IMR-90 (cell line): ENCODE measurements around the gene SRP9. TPM values are rescaled to one million over a fixed set of nuclear protein-coding genes. Genes with fewer than 3 reads are reported as not detected.

Source experiments
- ATAC-seq: fragments of 200-7000 bp; cut with Tn5 transposase; 2 replicates; pipeline ENCODE4 v1.9.1; 2020; ENCODE audit warnings: low read depth, mild to moderate bottlenecking, moderate library complexity
- BruUV-seq: library from RNA; stranded (reverse); fragments of 400-500 nt; replicated peaks from 2 replicates; lab custom pipeline; 2021; lab: Mats Ljungman, UMichigan
- CTCF ChIA-PET: fragments of 300-600 bp; formaldehyde crosslinking; extraction: SDS; loops from one replicate; lab custom pipeline; 2021; ENCODE audit warnings: antibody characterized with exemption; lab: Yijun Ruan, JAX
- POLR2A ChIA-PET: fragments of 300-600 bp; sonication (Branson Sonifier 250); formaldehyde crosslinking; loops from one replicate; lab custom pipeline; 2022; ENCODE audit warnings: antibody characterized with exemption; ENCODE audit not compliant: unreplicated experiment; lab: Charles Lee
- DNase-seq: peaks from one replicate; pipeline ENCODE4 v3.0.0; 2013
- H2AFZ ChIP-seq: replicated peaks from 2 replicates; pipeline ENCODE3; 2013; ENCODE audit warnings: low read length, mild to moderate bottlenecking; ENCODE audit not compliant: poor library complexity
- H2AK5ac ChIP-seq: 2 replicates; pipeline ENCODE4 v1.6.1; 2013; ENCODE audit warnings: low read depth, low read length, inconsistent platforms
- H2AK9ac ChIP-seq: replicated peaks from 2 replicates; pipeline ENCODE3; 2013; ENCODE audit warnings: mild to moderate bottlenecking, low read depth, low read length, moderate library complexity; ENCODE audit not compliant: poor library complexity
- H2BK120ac ChIP-seq: 2 replicates; pipeline ENCODE4 v1.6.1; 2013; ENCODE audit warnings: low read depth, low read length, inconsistent platforms
- H2BK15ac ChIP-seq: 3 replicates; pipeline ENCODE4 v1.6.1; 2013; ENCODE audit warnings: low read depth, low read length, inconsistent platforms
- H2BK20ac ChIP-seq: 2 replicates; pipeline ENCODE4 v1.6.1; 2013; ENCODE audit warnings: low read depth, mild to moderate bottlenecking, inconsistent platforms, low read length, moderate library complexity
- H2BK5ac ChIP-seq: 2 replicates; pipeline ENCODE4 v1.6.1; 2013; ENCODE audit warnings: mild to moderate bottlenecking, low read depth, low read length, inconsistent platforms; ENCODE audit not compliant: poor library complexity, severe bottlenecking
- H3K14ac ChIP-seq: replicated peaks from 2 replicates; pipeline ENCODE4 v1.6.1; 2013; ENCODE audit warnings: low read depth, low read length, inconsistent platforms
- H3K18ac ChIP-seq: 2 replicates; pipeline ENCODE4 v1.6.1; 2013; ENCODE audit warnings: low read depth, low read length, control low read depth
- H3K23ac ChIP-seq: 2 replicates; pipeline ENCODE4 v1.6.1; 2013; ENCODE audit warnings: low read depth, low read length, inconsistent platforms
- H3K27ac ChIP-seq: 2 replicates; pipeline ENCODE4 v1.5.1; 2013; ENCODE audit warnings: mild to moderate bottlenecking, control low read depth, low read length; ENCODE audit not compliant: insufficient read depth
- H3K27me3 ChIP-seq: 2 replicates; pipeline ENCODE4 v1.6.1; 2013; ENCODE audit warnings: low read length; ENCODE audit not compliant: control insufficient read depth, insufficient read depth
- H3K36me3 ChIP-seq: 2 replicates; pipeline ENCODE4 v1.6.1; 2013; ENCODE audit warnings: low read length, mixed read lengths; ENCODE audit not compliant: control insufficient read depth, insufficient read depth
- H3K4ac ChIP-seq: 2 replicates; pipeline ENCODE4 v1.6.1; 2013; ENCODE audit warnings: low read depth, low read length, inconsistent platforms
- H3K4me1 ChIP-seq: 2 replicates; pipeline ENCODE4 v1.6.1; 2013; ENCODE audit warnings: low read length, mixed read lengths; ENCODE audit not compliant: control insufficient read depth, insufficient read depth
- H3K4me2 ChIP-seq: 2 replicates; pipeline ENCODE4 v1.6.1; 2013; ENCODE audit warnings: low read depth, mild to moderate bottlenecking, control low read depth, low read length, moderate library complexity
- H3K4me3 ChIP-seq: 2 replicates; pipeline ENCODE4 v1.5.1; 2013; ENCODE audit warnings: low read depth, mild to moderate bottlenecking, control low read depth, low read length, moderate library complexity; ENCODE audit not compliant: insufficient read depth
- H3K56ac ChIP-seq: 2 replicates; pipeline ENCODE4 v1.6.1; 2013; ENCODE audit warnings: low read length, inconsistent platforms; ENCODE audit not compliant: insufficient read depth; ENCODE audit errors: extremely low read depth
- H3K79me1 ChIP-seq, 2 experiments: 2 replicates each; pipeline ENCODE4 v1.6.1; 2013; ENCODE audit warnings: low read length in 2 of 2, inconsistent platforms in 1 of 2, low read depth in 1 of 2
- H3K9ac ChIP-seq: 2 replicates; pipeline ENCODE4 v1.6.1; 2013; ENCODE audit warnings: low read depth, low read length, control low read depth
- H3K9me1 ChIP-seq: 2 replicates; pipeline ENCODE4 v1.6.1; 2013; ENCODE audit warnings: low read length, inconsistent platforms; ENCODE audit not compliant: insufficient read depth
- H3K9me3 ChIP-seq: 2 replicates; pipeline ENCODE4 v1.6.1; 2013; ENCODE audit warnings: low read length; ENCODE audit not compliant: control insufficient read depth, insufficient read depth
- H4K20me1 ChIP-seq: 2 replicates; pipeline ENCODE4 v1.6.1; 2013; ENCODE audit warnings: low read length, inconsistent platforms; ENCODE audit not compliant: insufficient read depth
- H4K5ac ChIP-seq: 2 replicates; pipeline ENCODE4 v1.6.1; 2013; ENCODE audit warnings: mild to moderate bottlenecking, low read depth, low read length, control low read depth
- H4K8ac ChIP-seq, 2 experiments: 2 replicates each; pipeline ENCODE4 v1.6.1; 2013; ENCODE audit warnings: low read depth in 2 of 2, low read length in 2 of 2, control low read depth in 1 of 2, inconsistent platforms in 1 of 2
- H4K91ac ChIP-seq: 2 replicates; pipeline ENCODE4 v1.6.1; 2013; ENCODE audit warnings: low read depth, low read length, inconsistent platforms; ENCODE audit not compliant: insufficient read depth
- BHLHE40 ChIP-seq: fragments of 150-350 bp; IDR thresholded peaks from 2 replicates; pipeline ENCODE4 v1.6.1; 2016; ENCODE audit warnings: mild to moderate bottlenecking, low read depth, low read length
- CEBPB ChIP-seq: IDR thresholded peaks from 2 replicates; pipeline ENCODE4 v1.6.1; 2012; ENCODE audit warnings: low read depth, low read length, improper control_type of control experiment
- CHD1 ChIP-seq: IDR thresholded peaks from 2 replicates; pipeline ENCODE4 v1.6.1; 2012; ENCODE audit warnings: low read depth, low read length, improper control_type of control experiment
- CTCF ChIP-seq: conservative IDR thresholded peaks from 2 replicates; pipeline ENCODE4 v1.5.1; 2012; ENCODE audit warnings: mild to moderate bottlenecking, low read depth, low read length, improper control_type of control experiment
- ELK1 ChIP-seq: fragments of 150-350 bp; IDR thresholded peaks from 2 replicates; pipeline ENCODE4 v1.6.1; 2016; ENCODE audit warnings: low read depth, mild to moderate bottlenecking, low read length, moderate library complexity, borderline replicate concordance
- MXI1 ChIP-seq: IDR thresholded peaks from 2 replicates; pipeline ENCODE4 v1.6.1; 2012; ENCODE audit warnings: low read depth, mild to moderate bottlenecking, low read length, moderate library complexity, borderline replicate concordance
- POLR2A ChIP-seq: IDR thresholded peaks from 2 replicates; pipeline ENCODE4 v1.6.1; 2012; ENCODE audit warnings: mild to moderate bottlenecking, low read depth, low read length
- RAD21 ChIP-seq: IDR thresholded peaks from 2 replicates; pipeline ENCODE4 v1.6.1; 2012; ENCODE audit warnings: low read length, improper control_type of control experiment
- RCOR1 ChIP-seq: IDR thresholded peaks from 2 replicates; pipeline ENCODE4 v1.6.1; 2012; ENCODE audit warnings: mild to moderate bottlenecking, low read length, improper control_type of control experiment; ENCODE audit not compliant: insufficient replicate concordance
- SMC3 ChIP-seq: fragments of 150-350 bp; IDR thresholded peaks from 2 replicates; pipeline ENCODE4 v1.6.1; 2016; ENCODE audit warnings: low read depth, mild to moderate bottlenecking, antibody characterized with exemption, low read length, moderate library complexity
- USF2 ChIP-seq: fragments of 150-350 bp; IDR thresholded peaks from 2 replicates; pipeline ENCODE4 v1.6.1; 2017; ENCODE audit warnings: mild to moderate bottlenecking, antibody characterized with exemption, low read length, low read depth
- WGBS, 2 experiments: methylation state at CpG; one replicate each; pipeline versions ENCODE4 v1.1.5 to v1.1.7; 2013; ENCODE audit warnings: missing lambda C conversion rate in 2 of 2; ENCODE audit not compliant: insufficient read length in 1 of 2; ENCODE audit errors: extremely low coverage in 2 of 2; 5-methylcytosine and 5-hydroxymethylcytosine counted together
- dilution Hi-C: fragments of 300-500 bp; cut with HindIII; formaldehyde crosslinking; loops from one replicate; pipeline ENCODE4 v1.14.3; 2018; ENCODE audit warnings: low sequenced_read_pairs; ENCODE audit not compliant: unreplicated experiment
- in situ Hi-C: fragments of 300-500 bp; cut with MboI; formaldehyde crosslinking; loops from 3 replicates; pipeline ENCODE4 v1.14.3; 2019; ENCODE audit warnings: low sequenced_read_pairs, inconsistent platforms, mixed read lengths
- intact Hi-C: fragments of 100-400 bp; cut with micrococcal nuclease; formaldehyde crosslinking; loops from 2 replicates; pipeline ENCODE4 v1.10.0; 2022
- polyA plus RNA-seq, 3 experiments: library from polyadenylated mRNA; depleted of rRNA; stranded (reverse); fragments of >200 nt; gene quantifications; 2 replicates each; pipeline ENCODE4 v1.2.3, GENCODE V29; 2012; ENCODE audit warnings: low replicate concordance in 1 of 3
- total RNA-seq: library from RNA; depleted of rRNA; stranded (reverse); fragments of >200 nt; gene quantifications from 2 replicates; pipeline ENCODE4 v1.2.3, GENCODE V29; 2012

The SRP9 gene
- total and polyA plus RNA-seq, 2 of the 4 experiments (the other 2 are of a cell fraction), result 230 to 295 TPM

- TF ChIP-seq ELK1, result no peak
Observed at GRCh38 chr1:225746361-225747179, 31.1 kb upstream of the SRP9 start (continued).

- no peaks in the 10 kb centered on the region for H3K9me3 ChIP-seq
- H4K91ac ChIP-seq, result peak overlapping the region; percentile 54; the same call in 1 of the 2 replicates
- H2BK5ac ChIP-seq, result no peak overlapping the region
- H3K4me3 ChIP-seq, result no peak overlapping the region
- no TSS peak for BruUV-seq
- no peaks in the 10 kb centered on the region; the same call in 1 of the 2 replicates for H3K4me1 ChIP-seq
- H3K56ac ChIP-seq, result no peak overlapping the region
- in situ Hi-C loops, result no loop called here
- dilution Hi-C loops, result no loop called here
- peak overlapping the region; percentile 75; the same call in 1 of the 3 replicates for H2BK15ac ChIP-seq
- peak overlapping the region; percentile 59; the same call in 1 of the 2 replicates for H2BK120ac ChIP-seq
- ATAC-seq (no peak), DNase-seq (no peak)
- intact Hi-C loops, result no loop called here
- no peak overlapping the region for H3K18ac ChIP-seq
- no peak overlapping the region; the same call in 1 of the 2 replicates for H3K23ac ChIP-seq
- ChIA-PET CTCF (interaction anchor here (1.0 to 1.6 kb wide), 3 partner anchors 12 to 31 kb away, joined by 3 to 4 read pairs (median 3); no protein-coding TSS in a partner anchor), POLR2A (interaction anchor here (1.1 kb wide), 1 partner anchor 17 kb away, joined by 24 read pairs; no protein-coding TSS in a partner anchor)
- H3K9me1 ChIP-seq, result no peaks in the 10 kb centered on the region
- H4K5ac ChIP-seq, result no peak overlapping the region
- H3K79me1 ChIP-seq, result no peaks in the 10 kb centered on the region
- WGBS, 2 experiments, result 100% methylated on average over 3 of the region's 7 CpGs; no CpG with 5 or more reads in 1 of the 2 experiments
- peak overlapping the region; percentile 43 for H2AFZ ChIP-seq
- no peak overlapping the region for H3K27ac ChIP-seq
- H3K9ac ChIP-seq, result no peak overlapping the region
- no peak overlapping the region for H3K4me2 ChIP-seq
- H3K36me3 ChIP-seq, result no peaks in the 10 kb centered on the region
- H3K4ac ChIP-seq, result peak overlapping the region; percentile 71; the same call in 1 of the 2 replicates
- H4K8ac ChIP-seq, result peak overlapping the region in 1 of 2 experiments; percentile 47; a peak in 1 of 4 replicates
- peak overlapping the region; percentile 88; the same call in 1 of the 2 replicates for H2AK5ac ChIP-seq
- peak overlapping the region; percentile 79 for H2BK20ac ChIP-seq
- no peak overlapping the region for H2AK9ac ChIP-seq
- 0 out of 2 replicates have a peak, but pooled peaks cover 2% of the 10 kb centered on the region for H3K27me3 ChIP-seq
- H4K20me1 ChIP-seq, result no peaks in the 10 kb centered on the region
- H3K14ac ChIP-seq, result no peak overlapping the region
- no peak for TF ChIP-seq POLR2A
- no peak for TF ChIP-seq USF2
- TF ChIP-seq CHD1, result no peak
- no peak for TF ChIP-seq MXI1
- no peak for TF ChIP-seq SMC3
- TF ChIP-seq CEBPB, result no peak
- no peak for TF ChIP-seq BHLHE40
- no peak for TF ChIP-seq CTCF
- TF ChIP-seq RCOR1, result no peak
- TF ChIP-seq RAD21, result no peak
Observed at GRCh38 chr1:225747566-225747965, 30.1 kb upstream of the SRP9 start.
